Liver (tissue), 9 donors: ENCODE data around the gene RBX1. TPM values are rescaled to one million over a fixed set of nuclear protein-coding genes. Genes with fewer than 3 reads are reported as not detected.

ENCODE experiments used
- DNase-seq: peaks from one replicate; pipeline ENCODE4 v3.0.0-alpha.2; 2017; ENCODE audit warnings: low spot score
- H3K27ac ChIP-seq, 2 donors: one replicate each; pipeline ENCODE4 v1.7.0; 2013; ENCODE audit warnings: inconsistent platforms in 2 of 2, low read length in 2 of 2, control low read depth in 1 of 2, low read depth in 1 of 2, mild to moderate bottlenecking in 1 of 2
- H3K27me3 ChIP-seq, 4 donors: one replicate each; pipeline versions ENCODE4 v1.6.1 to v1.7.0; 2013; ENCODE audit warnings: low read length in 3 of 4, inconsistent platforms in 1 of 4, mild to moderate bottlenecking in 1 of 4, moderate library complexity in 1 of 4; ENCODE audit not compliant: control insufficient read depth in 4 of 4, insufficient read depth in 4 of 4
- H3K36me3 ChIP-seq, 4 donors: one replicate each; pipeline versions ENCODE4 v1.6.1 to v1.7.0; 2013; ENCODE audit warnings: low read length in 3 of 4, mild to moderate bottlenecking in 3 of 4, low read depth in 1 of 4, moderate library complexity in 1 of 4; ENCODE audit not compliant: control insufficient read depth in 4 of 4, insufficient read depth in 3 of 4
- H3K4me1 ChIP-seq, 4 donors: one replicate each; pipeline versions ENCODE4 v1.6.1 to v1.7.0; 2013; ENCODE audit warnings: low read length in 3 of 4, mild to moderate bottlenecking in 3 of 4, moderate library complexity in 1 of 4; ENCODE audit not compliant: control insufficient read depth in 4 of 4, insufficient read depth in 4 of 4
- H3K4me3 ChIP-seq, 3 donors: one replicate each; pipeline versions ENCODE4 v1.6.1 to v1.7.0; 2013; ENCODE audit warnings: low read length in 3 of 3, control low read depth in 1 of 3, low read depth in 1 of 3, mild to moderate bottlenecking in 1 of 3
- H3K9ac ChIP-seq, 2 donors: one replicate each; pipeline ENCODE4 v1.7.0; 2013; ENCODE audit warnings: low read length in 2 of 2, mild to moderate bottlenecking in 2 of 2, moderate library complexity in 2 of 2, control low read depth in 1 of 2, low read depth in 1 of 2
- H3K9me3 ChIP-seq, 4 donors: one replicate each; pipeline versions ENCODE4 v1.6.1 to v1.7.0; 2013; ENCODE audit warnings: low read length in 3 of 4; ENCODE audit not compliant: control insufficient read depth in 4 of 4
- EGR1 ChIP-seq, 2 donors: IDR thresholded peaks; 2 replicates each; pipeline ENCODE4 v1.6.1; 2016 to 2018; ENCODE audit warnings: antibody characterized with exemption in 2 of 2, low read depth in 2 of 2
- FOXA1 ChIP-seq: IDR thresholded peaks from 2 replicates; pipeline ENCODE4 v1.6.1; 2016; ENCODE audit warnings: antibody characterized with exemption
- FOXA2 ChIP-seq: IDR thresholded peaks from 2 replicates; pipeline ENCODE4 v1.6.1; 2016; ENCODE audit warnings: antibody characterized with exemption
- GABPA ChIP-seq, 2 donors: IDR thresholded peaks in 1 of 2; conservative IDR thresholded peaks in 1 of 2; 2 replicates each; pipeline ENCODE4 v1.6.1; 2016; ENCODE audit warnings: antibody characterized with exemption in 2 of 2, mild to moderate bottlenecking in 1 of 2, moderate library complexity in 1 of 2
- HNF4A ChIP-seq, 2 donors: conservative IDR thresholded peaks; 2 replicates each; pipeline ENCODE4 v1.6.1; 2016; ENCODE audit warnings: antibody characterized with exemption in 2 of 2, mild to moderate bottlenecking in 2 of 2
- NR2F2 ChIP-seq: IDR thresholded peaks from 2 replicates; pipeline ENCODE4 v1.6.1; 2016; ENCODE audit warnings: antibody characterized with exemption
- RAD21 ChIP-seq, 2 donors: IDR thresholded peaks; 2 replicates each; pipeline ENCODE4 v1.6.1; 2016; ENCODE audit warnings: antibody characterized with exemption in 2 of 2, mild to moderate bottlenecking in 2 of 2
- SP1 ChIP-seq: IDR thresholded peaks from 2 replicates; pipeline ENCODE4 v1.6.1; 2018; ENCODE audit warnings: antibody characterized with exemption, mild to moderate bottlenecking
- WGBS: extraction: QIAGEN DNeasy Blood & Tissue Kit; methylation state at CpG from one replicate; pipeline ENCODE4 v1.1.7; 2013; 5-methylcytosine and 5-hydroxymethylcytosine counted together
- polyA plus RNA-seq, 2 donors: library from polyadenylated mRNA; stranded (reverse) in 1 of 2; unstranded in 1 of 2; fragments of 200-250 nt in 1 of 2; fragments of >200 nt in 1 of 2; fragmentation: Nextera tagmentation in 1 of 2; extraction: Ambion mirVana in 1 of 2; gene quantifications; one replicate each; pipeline versions ENCODE4 v1.2.1 to v1.2.3, GENCODE V29; 2013 to 2015
- total RNA-seq, 2 donors: library from RNA; depleted of rRNA; stranded (reverse); fragments of >200 nt; gene quantifications; one replicate each; pipeline ENCODE4 v1.2.3, GENCODE V29; 2014
- TF ChIP-seq, protein P1 (sequence below): IDR thresholded peaks from 2 replicates; pipeline ENCODE4 v1.6.1; 2016; ENCODE audit warnings: antibody characterized with exemption
- TF ChIP-seq, protein P2 (sequence below): IDR thresholded peaks from 2 replicates; pipeline ENCODE4 v1.6.1; 2016; ENCODE audit warnings: antibody characterized with exemption, mild to moderate bottlenecking
- TF ChIP-seq, protein P3 (sequence below): IDR thresholded peaks from 2 replicates; pipeline ENCODE4 v1.6.1; 2016; ENCODE audit warnings: antibody characterized with exemption
- TF ChIP-seq, protein P4 (sequence below): fragments of 150-350 bp; IDR thresholded peaks from 2 replicates; pipeline ENCODE4 v1.5.1; 2017; ENCODE audit warnings: improper control_type of control experiment, low read depth, low read length; ENCODE audit not compliant: missing input control
- TF ChIP-seq, protein P5 (sequence below): IDR thresholded peaks from 2 replicates; pipeline ENCODE4 v1.6.1; 2016; ENCODE audit warnings: antibody characterized with exemption
- donor health status: healthy.
- donor health status: healthy.
- donor health status: healthy.
- donor health status: healthy.
- donor health status: healthy.

Gene RBX1
- total and polyA plus RNA-seq, 4 donors = 11.0 to 85.3 (median 46.0) TPM

DNA sequence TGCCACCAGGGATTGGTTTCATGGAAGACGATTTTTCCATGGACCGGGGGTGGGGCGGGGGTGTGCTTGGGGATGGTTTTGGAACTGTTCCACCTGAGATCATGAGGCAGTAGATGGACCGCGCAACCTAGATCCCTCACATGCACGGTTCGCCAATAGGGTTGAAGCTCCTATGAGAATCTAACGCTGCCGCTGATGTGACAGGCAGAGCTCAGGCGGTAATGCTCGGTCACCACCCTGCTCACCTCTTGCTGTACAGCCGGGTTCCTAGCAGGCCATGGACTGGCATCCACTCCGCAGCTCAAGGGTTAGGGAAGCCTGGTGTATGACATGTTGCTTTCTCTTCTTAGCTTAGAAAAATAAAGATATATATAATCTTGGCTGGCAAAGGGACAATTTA lies 22.0 kb downstream of the RBX1 start:
- 96% methylated on average over 13 of the region's 13 CpGs for WGBS
- Histone ChIP-seq H3K27me3 (no peaks in the 10 kb centered on the region), H3K36me3 (peaks cover 8 to 24% (median 14%) of the 10 kb centered on the region in 4 donors), H3K4me1 (no peaks in the 10 kb centered on the region), H3K27ac (no peak overlapping the region), H3K9ac (no peak overlapping the region), H3K4me3 (no peak overlapping the region), H3K9me3 (no peaks in the 10 kb centered on the region)
- no peak for TF ChIP-seq RAD21 (IDR thresholded peaks at IDR 0.05)
- TF ChIP-seq, protein P1, sequence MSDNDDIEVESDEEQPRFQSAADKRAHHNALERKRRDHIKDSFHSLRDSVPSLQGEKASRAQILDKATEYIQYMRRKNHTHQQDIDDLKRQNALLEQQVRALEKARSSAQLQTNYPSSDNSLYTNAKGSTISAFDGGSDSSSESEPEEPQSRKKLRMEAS = no peak
- TF ChIP-seq SP1 = no peak
- TF ChIP-seq FOXA1 = no peak
- TF ChIP-seq NR2F2 = no peak
- DNase-seq = no peak

DNA sequence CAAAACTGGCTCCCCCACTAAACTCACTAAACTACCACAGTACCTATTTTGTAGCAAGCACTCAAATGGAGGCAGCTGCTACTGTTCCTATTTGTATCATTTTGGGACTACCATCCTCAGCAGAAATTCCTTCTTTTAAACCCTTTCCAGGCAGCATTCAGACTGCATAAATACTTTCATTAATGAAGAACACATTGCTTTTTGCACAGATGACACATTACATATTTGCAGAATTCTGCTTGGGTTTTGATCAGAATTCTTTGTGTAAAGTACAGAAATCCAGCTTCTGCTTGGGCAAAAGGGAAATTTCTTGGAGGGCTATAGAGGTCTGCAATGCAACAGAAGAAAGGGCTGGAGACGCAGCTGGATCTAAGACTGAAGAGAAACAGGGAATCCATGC lies 24.2 kb downstream of the RBX1 start:
- Histone ChIP-seq H3K27ac (no peak overlapping the region), H3K4me1 (no peaks in the 10 kb centered on the region), H3K4me3 (no peak overlapping the region), H3K27me3 (no peaks in the 10 kb centered on the region), H3K9ac (no peak overlapping the region), H3K36me3 (peaks cover 4 to 14% (median 10%) of the 10 kb centered on the region in 4 donors), H3K9me3 (no peaks in the 10 kb centered on the region)
- 91% methylated on average over 1 of the region's 1 CpG for WGBS
- TF ChIP-seq, protein P2, sequence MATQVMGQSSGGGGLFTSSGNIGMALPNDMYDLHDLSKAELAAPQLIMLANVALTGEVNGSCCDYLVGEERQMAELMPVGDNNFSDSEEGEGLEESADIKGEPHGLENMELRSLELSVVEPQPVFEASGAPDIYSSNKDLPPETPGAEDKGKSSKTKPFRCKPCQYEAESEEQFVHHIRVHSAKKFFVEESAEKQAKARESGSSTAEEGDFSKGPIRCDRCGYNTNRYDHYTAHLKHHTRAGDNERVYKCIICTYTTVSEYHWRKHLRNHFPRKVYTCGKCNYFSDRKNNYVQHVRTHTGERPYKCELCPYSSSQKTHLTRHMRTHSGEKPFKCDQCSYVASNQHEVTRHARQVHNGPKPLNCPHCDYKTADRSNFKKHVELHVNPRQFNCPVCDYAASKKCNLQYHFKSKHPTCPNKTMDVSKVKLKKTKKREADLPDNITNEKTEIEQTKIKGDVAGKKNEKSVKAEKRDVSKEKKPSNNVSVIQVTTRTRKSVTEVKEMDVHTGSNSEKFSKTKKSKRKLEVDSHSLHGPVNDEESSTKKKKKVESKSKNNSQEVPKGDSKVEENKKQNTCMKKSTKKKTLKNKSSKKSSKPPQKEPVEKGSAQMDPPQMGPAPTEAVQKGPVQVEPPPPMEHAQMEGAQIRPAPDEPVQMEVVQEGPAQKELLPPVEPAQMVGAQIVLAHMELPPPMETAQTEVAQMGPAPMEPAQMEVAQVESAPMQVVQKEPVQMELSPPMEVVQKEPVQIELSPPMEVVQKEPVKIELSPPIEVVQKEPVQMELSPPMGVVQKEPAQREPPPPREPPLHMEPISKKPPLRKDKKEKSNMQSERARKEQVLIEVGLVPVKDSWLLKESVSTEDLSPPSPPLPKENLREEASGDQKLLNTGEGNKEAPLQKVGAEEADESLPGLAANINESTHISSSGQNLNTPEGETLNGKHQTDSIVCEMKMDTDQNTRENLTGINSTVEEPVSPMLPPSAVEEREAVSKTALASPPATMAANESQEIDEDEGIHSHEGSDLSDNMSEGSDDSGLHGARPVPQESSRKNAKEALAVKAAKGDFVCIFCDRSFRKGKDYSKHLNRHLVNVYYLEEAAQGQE = no peak
- no peak for TF ChIP-seq HNF4A (conservative IDR thresholded peaks at IDR 0.05)
- TF ChIP-seq, protein P3, sequence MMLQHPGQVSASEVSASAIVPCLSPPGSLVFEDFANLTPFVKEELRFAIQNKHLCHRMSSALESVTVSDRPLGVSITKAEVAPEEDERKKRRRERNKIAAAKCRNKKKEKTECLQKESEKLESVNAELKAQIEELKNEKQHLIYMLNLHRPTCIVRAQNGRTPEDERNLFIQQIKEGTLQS = no peak
- no peak for DNase-seq

DNA sequence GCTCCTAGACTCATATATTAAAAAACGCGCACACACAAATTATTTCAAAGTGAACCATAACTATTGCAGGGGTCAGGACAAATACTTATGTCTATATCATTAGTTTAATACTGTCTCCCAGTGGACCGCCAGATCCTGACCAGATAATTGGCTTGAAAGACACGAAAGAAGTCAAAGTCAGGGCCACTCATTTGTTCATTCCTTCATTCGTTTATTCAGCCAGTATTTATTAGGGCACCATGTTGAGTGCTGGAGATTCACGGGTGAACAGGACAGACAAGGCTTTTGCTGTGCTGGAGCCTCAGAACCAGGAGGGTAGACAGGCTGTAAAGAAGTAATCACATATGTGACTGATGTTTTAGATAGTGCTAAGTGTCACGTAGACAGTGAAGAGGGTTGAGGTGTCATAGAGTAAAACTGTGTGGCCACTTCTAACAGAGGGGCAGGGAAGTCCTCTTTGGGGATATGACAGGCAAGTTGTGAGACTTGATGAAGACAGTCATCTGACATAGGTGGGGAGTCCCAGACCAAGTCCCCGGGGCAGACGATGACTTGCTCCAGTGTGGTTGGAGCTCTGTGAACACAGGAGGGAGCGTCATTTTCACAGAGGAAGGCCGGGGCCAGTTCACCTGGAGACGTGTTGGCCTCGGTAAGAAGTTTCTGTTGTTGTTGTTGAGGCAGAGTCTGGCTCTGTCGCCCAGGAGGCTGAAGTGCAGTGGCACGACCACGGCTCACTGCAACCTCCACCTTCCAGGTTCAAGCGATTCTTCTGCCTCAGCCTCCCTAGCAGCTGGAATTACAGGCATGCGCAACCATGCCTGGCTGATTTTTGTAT lies 25.9 kb downstream of the RBX1 start:
- Histone ChIP-seq H3K4me1 (no peaks in the 10 kb centered on the region), H3K27ac (no peak overlapping the region), H3K9ac (no peak overlapping the region), H3K27me3 (no peaks in the 10 kb centered on the region), H3K9me3 (no peaks in the 10 kb centered on the region), H3K36me3 (peaks cover 2 to 10% (median 6%) of the 10 kb centered on the region in 4 donors), H3K4me3 (no peak overlapping the region)
- no peak for DNase-seq
- WGBS = 91% methylated on average over 18 of the region's 18 CpGs
- TF ChIP-seq, protein P1 = no peak
- TF ChIP-seq, protein P4, sequence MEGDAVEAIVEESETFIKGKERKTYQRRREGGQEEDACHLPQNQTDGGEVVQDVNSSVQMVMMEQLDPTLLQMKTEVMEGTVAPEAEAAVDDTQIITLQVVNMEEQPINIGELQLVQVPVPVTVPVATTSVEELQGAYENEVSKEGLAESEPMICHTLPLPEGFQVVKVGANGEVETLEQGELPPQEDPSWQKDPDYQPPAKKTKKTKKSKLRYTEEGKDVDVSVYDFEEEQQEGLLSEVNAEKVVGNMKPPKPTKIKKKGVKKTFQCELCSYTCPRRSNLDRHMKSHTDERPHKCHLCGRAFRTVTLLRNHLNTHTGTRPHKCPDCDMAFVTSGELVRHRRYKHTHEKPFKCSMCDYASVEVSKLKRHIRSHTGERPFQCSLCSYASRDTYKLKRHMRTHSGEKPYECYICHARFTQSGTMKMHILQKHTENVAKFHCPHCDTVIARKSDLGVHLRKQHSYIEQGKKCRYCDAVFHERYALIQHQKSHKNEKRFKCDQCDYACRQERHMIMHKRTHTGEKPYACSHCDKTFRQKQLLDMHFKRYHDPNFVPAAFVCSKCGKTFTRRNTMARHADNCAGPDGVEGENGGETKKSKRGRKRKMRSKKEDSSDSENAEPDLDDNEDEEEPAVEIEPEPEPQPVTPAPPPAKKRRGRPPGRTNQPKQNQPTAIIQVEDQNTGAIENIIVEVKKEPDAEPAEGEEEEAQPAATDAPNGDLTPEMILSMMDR = no peak
- no peak for TF ChIP-seq FOXA2
- TF ChIP-seq, protein P2 = no peak
- TF ChIP-seq GABPA (IDR thresholded peaks at IDR 0.05 in 1 of 2, conservative IDR thresholded peaks at IDR 0.05 in 1 of 2) = no peak
- TF ChIP-seq, protein P3 = no peak
- TF ChIP-seq, protein P5, sequence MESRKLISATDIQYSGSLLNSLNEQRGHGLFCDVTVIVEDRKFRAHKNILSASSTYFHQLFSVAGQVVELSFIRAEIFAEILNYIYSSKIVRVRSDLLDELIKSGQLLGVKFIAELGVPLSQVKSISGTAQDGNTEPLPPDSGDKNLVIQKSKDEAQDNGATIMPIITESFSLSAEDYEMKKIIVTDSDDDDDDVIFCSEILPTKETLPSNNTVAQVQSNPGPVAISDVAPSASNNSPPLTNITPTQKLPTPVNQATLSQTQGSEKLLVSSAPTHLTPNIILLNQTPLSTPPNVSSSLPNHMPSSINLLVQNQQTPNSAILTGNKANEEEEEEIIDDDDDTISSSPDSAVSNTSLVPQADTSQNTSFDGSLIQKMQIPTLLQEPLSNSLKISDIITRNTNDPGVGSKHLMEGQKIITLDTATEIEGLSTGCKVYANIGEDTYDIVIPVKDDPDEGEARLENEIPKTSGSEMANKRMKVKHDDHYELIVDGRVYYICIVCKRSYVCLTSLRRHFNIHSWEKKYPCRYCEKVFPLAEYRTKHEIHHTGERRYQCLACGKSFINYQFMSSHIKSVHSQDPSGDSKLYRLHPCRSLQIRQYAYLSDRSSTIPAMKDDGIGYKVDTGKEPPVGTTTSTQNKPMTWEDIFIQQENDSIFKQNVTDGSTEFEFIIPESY = no peak
- no peak for TF ChIP-seq EGR1 (IDR thresholded peaks at IDR 0.05; ENCODE audit: low read depth in 2 of 2)
